Measurements from ENCODE around the gene MED1.
"Not testable (repeated sequence)": the region's sequence is repeated elsewhere in the genome, so short reads cannot be mapped to it uniquely, and the experiment has no call there.

GRCh38 chr17:39439868-39440267 lies 11.2 kb downstream of the MED1 start:
- not testable (repeated sequence) for TF ChIP-seq POLR2A, CTCF (IDR thresholded peaks at IDR 0.05)

All from body of pancreas (tissue), 4 donors.